H1 (cell line): Measurements from ENCODE around the gene SLC35F3. TPM values are rescaled to one million over a fixed set of nuclear protein-coding genes. Genes with fewer than 3 reads are reported as not detected.

Experiments used
- CTCF ChIA-PET: fragments of 300-600 bp; sonication (Branson Sonifier 250); formaldehyde crosslinking; loops from one replicate; lab custom pipeline; 2021; ENCODE audit not compliant: partially characterized antibody; lab: Charles Lee
- POLR2A ChIA-PET: fragments of 300-600 bp; sonication (Branson Sonifier 250); formaldehyde crosslinking; loops from one replicate; lab custom pipeline; 2021; ENCODE audit warnings: inconsistent platforms; ENCODE audit not compliant: partially characterized antibody; lab: Charles Lee
- DNase-seq, 2 experiments: peaks; one replicate each; pipeline versions ENCODE4 v3.0.0 to v3.0.0-alpha.2; 2010 to 2022; ENCODE audit warnings: low spot score in 2 of 2, low read depth in 1 of 2, mixed read lengths in 1 of 2
- FAIRE-seq: peaks from 2 replicates; lab custom pipeline; 2011; peaks lifted over from hg19 to GRCh38; lab: Jason Lieb, UNC
- H2AFZ ChIP-seq: 2 replicates; pipeline ENCODE4 v1.8.1; 2012; ENCODE audit warnings: low read length, inconsistent platforms
- H2AK5ac ChIP-seq: 2 replicates; pipeline ENCODE4 v1.6.1; 2013; ENCODE audit warnings: low read depth, low read length
- H2BK120ac ChIP-seq: replicated peaks from 2 replicates; pipeline ENCODE3; 2013; ENCODE audit warnings: low read depth, low read length, inconsistent platforms
- H2BK12ac ChIP-seq: 2 replicates; pipeline ENCODE4 v1.6.1; 2013; ENCODE audit warnings: low read depth, low read length
- H2BK15ac ChIP-seq: 2 replicates; pipeline ENCODE4 v1.6.1; 2013; ENCODE audit warnings: low read length
- H2BK20ac ChIP-seq: 2 replicates; pipeline ENCODE4 v1.6.1; 2013; ENCODE audit warnings: low read length
- H2BK5ac ChIP-seq: 2 replicates; pipeline ENCODE4 v1.6.1; 2013; ENCODE audit warnings: low read depth, low read length
- H3K14ac ChIP-seq: 2 replicates; pipeline ENCODE4 v1.6.1; 2013; ENCODE audit warnings: inconsistent platforms; ENCODE audit not compliant: insufficient read length
- H3K18ac ChIP-seq: 2 replicates; pipeline ENCODE4 v1.6.1; 2013; ENCODE audit warnings: low read length; ENCODE audit errors: extremely low read depth
- H3K23ac ChIP-seq: 2 replicates; pipeline ENCODE4 v1.6.1; 2013; ENCODE audit warnings: inconsistent platforms; ENCODE audit not compliant: insufficient read length
- H3K23me2 ChIP-seq: 2 replicates; pipeline ENCODE4 v1.6.1; 2013; ENCODE audit warnings: low read depth, low read length
- H3K27ac ChIP-seq: 2 replicates; pipeline ENCODE4 v1.6.1; 2011; ENCODE audit warnings: low read depth, low read length, inconsistent platforms
- H3K27me3 ChIP-seq, 4 experiments: replicated peaks in 1 of 4; 1 replicate in 1 of 4; 2 replicates in 3 of 4; pipeline versions ENCODE4 v1.6.1 to v1.8.1; 2011 to 2013; ENCODE audit warnings: low read length in 3 of 4, mild to moderate bottlenecking in 3 of 4, inconsistent platforms in 2 of 4, mixed read lengths in 2 of 4, moderate library complexity in 1 of 4; ENCODE audit not compliant: control insufficient read depth in 3 of 4, insufficient read depth in 3 of 4; ENCODE audit errors: extremely low read depth in 1 of 4
- H3K36me3 ChIP-seq, 4 experiments: 2 replicates each; pipeline versions ENCODE4 v1.6.1 to v1.8.1; 2011 to 2013; ENCODE audit warnings: mild to moderate bottlenecking in 4 of 4, low read length in 3 of 4, moderate library complexity in 2 of 4, control low read depth in 1 of 4, inconsistent platforms in 1 of 4; ENCODE audit not compliant: insufficient read depth in 4 of 4, control insufficient read depth in 2 of 4
- H3K4ac ChIP-seq: replicated peaks from 2 replicates; pipeline ENCODE3; 2013; ENCODE audit warnings: low read length, low read depth, mixed read lengths, inconsistent platforms; ENCODE audit not compliant: insufficient read length
- H3K4me1 ChIP-seq, 4 experiments: replicated peaks in 1 of 4; 1 replicate in 1 of 4; 2 replicates in 3 of 4; pipeline versions ENCODE4 v1.6.1 to v1.8.1; 2011 to 2013; ENCODE audit warnings: low read length in 3 of 4, inconsistent platforms in 2 of 4, mixed read lengths in 1 of 4; ENCODE audit not compliant: insufficient read depth in 4 of 4, control insufficient read depth in 3 of 4
- H3K4me2 ChIP-seq, 2 experiments: 2 replicates each; pipeline versions ENCODE4 v1.6.1 to v1.8.1; 2011 to 2013; ENCODE audit warnings: low read depth in 2 of 2, low read length in 2 of 2, control low read depth in 1 of 2, inconsistent platforms in 1 of 2, mild to moderate bottlenecking in 1 of 2; ENCODE audit not compliant: insufficient read depth in 1 of 2
- H3K4me3 ChIP-seq, 4 experiments: fragments of 200-600, 300-600 bp in 1 of 4; sonication (generic), shearing (Covaris generic), sonication (Bioruptor Twin) in 1 of 4; 2 replicates each; pipeline versions ENCODE4 v1.5.1 to v1.8.1; 2011 to 2016; ENCODE audit warnings: low read length in 4 of 4, low read depth in 3 of 4, control low read depth in 2 of 4, inconsistent platforms in 2 of 4, mild to moderate bottlenecking in 2 of 4, mixed read lengths in 1 of 4, moderate library complexity in 1 of 4; ENCODE audit not compliant: insufficient read depth in 2 of 4; ENCODE audit errors: extremely low read depth in 1 of 4
- H3K56ac ChIP-seq: replicated peaks from 2 replicates; pipeline ENCODE3; 2013; ENCODE audit warnings: low read depth, mild to moderate bottlenecking, mixed read lengths, low read length, inconsistent platforms; ENCODE audit not compliant: insufficient read length
- H3K79me1 ChIP-seq: 2 replicates; pipeline ENCODE4 v1.6.1; 2013; ENCODE audit warnings: low read depth, low read length, control low read depth
- H3K79me2 ChIP-seq, 2 experiments: 2 replicates each; pipeline versions ENCODE4 v1.6.1 to v1.8.1; 2012 to 2013; ENCODE audit warnings: low read length in 2 of 2, mild to moderate bottlenecking in 2 of 2, inconsistent platforms in 1 of 2; ENCODE audit not compliant: insufficient read depth in 2 of 2, control insufficient read depth in 1 of 2
- H3K9ac ChIP-seq, 4 experiments: replicated peaks in 1 of 4; 1 replicate in 1 of 4; 2 replicates in 3 of 4; pipeline versions ENCODE4 v1.6.1 to v1.8.1; 2011 to 2013; ENCODE audit warnings: low read depth in 3 of 4, low read length in 3 of 4, control low read depth in 2 of 4, mild to moderate bottlenecking in 2 of 4, moderate library complexity in 2 of 4, inconsistent platforms in 1 of 4; ENCODE audit errors: extremely low read depth in 1 of 4
- H3K9me3 ChIP-seq, 2 experiments: 2 replicates each; pipeline versions ENCODE4 v1.6.1 to v1.8.1; 2012 to 2013; ENCODE audit warnings: mild to moderate bottlenecking in 2 of 2, moderate library complexity in 2 of 2, control low read depth in 1 of 2, inconsistent platforms in 1 of 2, low read depth in 1 of 2, low read length in 1 of 2, mixed read lengths in 1 of 2; ENCODE audit not compliant: insufficient read depth in 2 of 2
- H4K20me1 ChIP-seq, 2 experiments: replicated peaks in 1 of 2; 2 replicates each; pipeline versions ENCODE3 to v1.8.1; 2011 to 2013; ENCODE audit warnings: inconsistent platforms in 2 of 2, low read length in 2 of 2, mild to moderate bottlenecking in 1 of 2; ENCODE audit not compliant: insufficient read depth in 2 of 2, control insufficient read depth in 1 of 2
- H4K5ac ChIP-seq: 2 replicates; pipeline ENCODE4 v1.6.1; 2013; ENCODE audit warnings: low read length, low read depth, mixed read lengths, inconsistent platforms; ENCODE audit not compliant: insufficient read length
- H4K8ac ChIP-seq: 2 replicates; pipeline ENCODE4 v1.8.0; 2013; ENCODE audit warnings: mild to moderate bottlenecking, moderate library complexity, low read length, inconsistent platforms; ENCODE audit not compliant: insufficient read depth; ENCODE audit errors: extremely low read depth
- H4K91ac ChIP-seq: replicated peaks from 2 replicates; pipeline ENCODE3; 2013; ENCODE audit warnings: low read length, mixed read lengths, inconsistent platforms; ENCODE audit not compliant: insufficient read length
- BCL11A ChIP-seq, 2 experiments: IDR thresholded peaks; one replicate each; pipeline ENCODE4 v1.6.1; 2011; ENCODE audit warnings: low read depth in 2 of 2, low read length in 2 of 2, mild to moderate bottlenecking in 2 of 2
- CEBPB ChIP-seq: IDR thresholded peaks from 2 replicates; pipeline ENCODE4 v1.6.1; 2012; ENCODE audit warnings: low read depth, low read length
- CTBP2 ChIP-seq: IDR thresholded peaks from 2 replicates; pipeline ENCODE4 v1.7.0; 2011; ENCODE audit warnings: borderline replicate concordance, mild to moderate bottlenecking, moderate library complexity, mixed read lengths, low read length; ENCODE audit not compliant: insufficient read depth, insufficient read length
- EP300 ChIP-seq, 2 experiments: IDR thresholded peaks; 1 replicate in 1 of 2; 2 replicates in 1 of 2; pipeline ENCODE4 v1.6.1; 2011 to 2012; ENCODE audit warnings: low read depth in 2 of 2, low read length in 2 of 2, mild to moderate bottlenecking in 2 of 2, borderline replicate concordance in 1 of 2, inconsistent platforms in 1 of 2, moderate library complexity in 1 of 2
- PHF8 ChIP-seq: fragments of 200-600 bp; sonication (generic); conservative IDR thresholded peaks from 2 replicates; pipeline ENCODE4 v1.7.1; 2012; ENCODE audit warnings: low read depth, mild to moderate bottlenecking, inconsistent platforms, low read length, moderate library complexity
- SAP30 ChIP-seq: fragments of 300-600 bp; sonication (generic); IDR thresholded peaks from 2 replicates; pipeline ENCODE4 v1.7.1; 2012; ENCODE audit warnings: low read length, moderate library complexity, mild to moderate bottlenecking, inconsistent platforms; ENCODE audit not compliant: insufficient read depth, insufficient replicate concordance
- SP1 ChIP-seq: IDR thresholded peaks from 2 replicates; pipeline ENCODE4 v1.6.1; 2011; ENCODE audit warnings: low read depth, low read length
- TAF1 ChIP-seq: IDR thresholded peaks from 2 replicates; pipeline ENCODE4 v1.6.1; 2011; ENCODE audit warnings: mild to moderate bottlenecking, low read depth, low read length
- WGBS, 2 experiments: shearing (Covaris generic) in 1 of 2; methylation state at CpG; one replicate each; pipeline versions ENCODE4 v1.1.6 to v1.1.7; 2013 to 2015; ENCODE audit warnings: low lambda C conversion rate in 2 of 2, mixed read lengths in 2 of 2, inconsistent platforms in 1 of 2, low coverage in 1 of 2, missing lambda C conversion rate in 1 of 2; ENCODE audit not compliant: insufficient replicate concordance in 2 of 2, insufficient coverage in 1 of 2, insufficient read length in 1 of 2; ENCODE audit errors: extremely low coverage in 1 of 2, missing lambda C conversion rate in 1 of 2; 5-methylcytosine and 5-hydroxymethylcytosine counted together
- polyA plus RNA-seq, 7 experiments: library from polyadenylated mRNA; depleted of rRNA in 3 of 7; stranded (reverse) in 5 of 7; unstranded in 2 of 7; fragments of >200 nt in 5 of 7; fragments of 200-250 nt in 2 of 7; gene quantifications; 1 replicate in 5 of 7; 2 replicates in 1 of 7; 4 replicates in 1 of 7; pipeline versions ENCODE4 v1.2.1 to v1.2.3, GENCODE V29; 2011 to 2013; ENCODE audit warnings: missing spikeins in 2 of 7, mixed read lengths in 2 of 7
- total RNA-seq: library from RNA; stranded (reverse); fragmentation: NEBNext Ultra II Directional; extraction: Animal tissue kit (Norgen Biotek cat#: 25700); gene quantifications from 2 replicates; pipeline ENCODE4 v1.2.1, GENCODE V29; 2021
- TF ChIP-seq, protein P1 (sequence below): IDR thresholded peaks from 2 replicates; pipeline ENCODE4 v1.6.1; 2012; ENCODE audit warnings: inconsistent platforms
- TF ChIP-seq, protein P2 (sequence below): IDR thresholded peaks from 2 replicates; pipeline ENCODE4 v1.6.1; 2012; ENCODE audit warnings: low read length, inconsistent platforms

Gene SLC35F3
- total and polyA plus RNA-seq, 2 of the 8 experiments (the other 6 are each of a cell fraction or from before 2014, with no cell fraction given) = 0.78 to 1.2 TPM

DNA sequence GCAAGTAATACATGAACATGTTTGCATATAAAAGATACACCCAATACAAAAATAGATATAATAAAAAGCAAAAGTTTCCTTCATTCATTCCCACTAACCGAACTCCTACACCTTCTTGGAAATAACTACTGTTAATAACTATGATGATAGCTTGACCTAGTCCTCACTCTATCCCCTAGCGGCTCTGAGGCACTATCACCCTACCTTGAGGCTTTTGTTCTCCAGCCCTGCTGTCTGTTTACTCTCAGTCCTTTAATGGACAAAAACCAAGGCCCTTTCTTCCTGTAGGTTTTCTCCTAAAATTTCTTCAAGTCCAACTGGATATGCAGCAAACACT lies 186.6 kb downstream of the SLC35F3 start:
- Histone ChIP-seq H2BK120ac (no peak overlapping the region), H4K8ac (no peak overlapping the region), H2AK5ac (no peak overlapping the region), H3K9ac (no peak overlapping the region), H2BK20ac (no peak overlapping the region), H2AFZ (no peak overlapping the region), H3K18ac (no peak overlapping the region), H3K9me3 (no peaks in the 10 kb centered on the region), H2BK12ac (no peak overlapping the region), H3K79me2 (peaks cover 0 to 3% of the 10 kb centered on the region in 2 experiments; a peak in 1 of 4 replicates), H3K4me1 (no peaks in the 10 kb centered on the region), H3K27me3 (no peaks in the 10 kb centered on the region), H3K23ac (no peak overlapping the region), H3K4ac (no peak overlapping the region), H4K5ac (no peak overlapping the region), H3K4me3 (no peak overlapping the region), H2BK5ac (no peak overlapping the region), H3K79me1 (no peaks in the 10 kb centered on the region), H3K23me2 (no peaks in the 10 kb centered on the region), H4K20me1 (no peaks in the 10 kb centered on the region), H3K14ac (no peak overlapping the region), H3K4me2 (no peak overlapping the region), H2BK15ac (no peak overlapping the region), H3K56ac (no peak overlapping the region), H3K36me3 (no peaks in the 10 kb centered on the region), H3K27ac (no peak overlapping the region), H4K91ac (no peak overlapping the region)
- DNase-seq (no peak), FAIRE-seq (no peak)
- WGBS, 2 experiments = 91% methylated on average over 2 of the region's 2 CpGs; no CpG with 5 or more reads in 1 of the 2 experiments
- ChIA-PET POLR2A (no interaction called here), CTCF (interaction anchor here (0.6 to 2.7 kb wide), 8 partner anchors 16 to 715 kb away, joined by 3 to 14 read pairs (median 4); no protein-coding TSS in a partner anchor)
- TF ChIP-seq, protein P1, sequence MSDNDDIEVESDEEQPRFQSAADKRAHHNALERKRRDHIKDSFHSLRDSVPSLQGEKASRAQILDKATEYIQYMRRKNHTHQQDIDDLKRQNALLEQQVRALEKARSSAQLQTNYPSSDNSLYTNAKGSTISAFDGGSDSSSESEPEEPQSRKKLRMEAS = no peak
- no peak for TF ChIP-seq SP1
- TF ChIP-seq EP300 (IDR thresholded peaks at IDR 0.05; ENCODE audit: borderline replicate concordance in 1 of 2, low read depth in 2 of 2, low read length in 2 of 2) = no peak
- no peak for TF ChIP-seq PHF8
- TF ChIP-seq SAP30 = no peak
- TF ChIP-seq, protein P2, sequence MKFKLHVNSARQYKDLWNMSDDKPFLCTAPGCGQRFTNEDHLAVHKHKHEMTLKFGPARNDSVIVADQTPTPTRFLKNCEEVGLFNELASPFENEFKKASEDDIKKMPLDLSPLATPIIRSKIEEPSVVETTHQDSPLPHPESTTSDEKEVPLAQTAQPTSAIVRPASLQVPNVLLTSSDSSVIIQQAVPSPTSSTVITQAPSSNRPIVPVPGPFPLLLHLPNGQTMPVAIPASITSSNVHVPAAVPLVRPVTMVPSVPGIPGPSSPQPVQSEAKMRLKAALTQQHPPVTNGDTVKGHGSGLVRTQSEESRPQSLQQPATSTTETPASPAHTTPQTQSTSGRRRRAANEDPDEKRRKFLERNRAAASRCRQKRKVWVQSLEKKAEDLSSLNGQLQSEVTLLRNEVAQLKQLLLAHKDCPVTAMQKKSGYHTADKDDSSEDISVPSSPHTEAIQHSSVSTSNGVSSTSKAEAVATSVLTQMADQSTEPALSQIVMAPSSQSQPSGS = no peak
- no peak for TF ChIP-seq TAF1
- TF ChIP-seq CEBPB = no peak
- no peak for TF ChIP-seq CTBP2
- no peak for TF ChIP-seq BCL11A (IDR thresholded peaks at IDR 0.05; ENCODE audit: low read depth in 2 of 2, low read length in 2 of 2)
